HTERT RPE-1 (cell line): ENCODE measurements around the gene GPC5.
"Not testable (repeated sequence)": the region's sequence is repeated elsewhere in the genome, so short reads cannot be mapped to it uniquely, and the experiment has no call there.

Source experiments
- in situ Hi-C: fragments of 300-500 bp; cut with MboI; formaldehyde crosslinking; loops from 4 replicates; pipeline ENCODE4 v1.14.3; 2020; ENCODE audit warnings: low sequenced_read_pairs

Gene GPC5

DNA sequence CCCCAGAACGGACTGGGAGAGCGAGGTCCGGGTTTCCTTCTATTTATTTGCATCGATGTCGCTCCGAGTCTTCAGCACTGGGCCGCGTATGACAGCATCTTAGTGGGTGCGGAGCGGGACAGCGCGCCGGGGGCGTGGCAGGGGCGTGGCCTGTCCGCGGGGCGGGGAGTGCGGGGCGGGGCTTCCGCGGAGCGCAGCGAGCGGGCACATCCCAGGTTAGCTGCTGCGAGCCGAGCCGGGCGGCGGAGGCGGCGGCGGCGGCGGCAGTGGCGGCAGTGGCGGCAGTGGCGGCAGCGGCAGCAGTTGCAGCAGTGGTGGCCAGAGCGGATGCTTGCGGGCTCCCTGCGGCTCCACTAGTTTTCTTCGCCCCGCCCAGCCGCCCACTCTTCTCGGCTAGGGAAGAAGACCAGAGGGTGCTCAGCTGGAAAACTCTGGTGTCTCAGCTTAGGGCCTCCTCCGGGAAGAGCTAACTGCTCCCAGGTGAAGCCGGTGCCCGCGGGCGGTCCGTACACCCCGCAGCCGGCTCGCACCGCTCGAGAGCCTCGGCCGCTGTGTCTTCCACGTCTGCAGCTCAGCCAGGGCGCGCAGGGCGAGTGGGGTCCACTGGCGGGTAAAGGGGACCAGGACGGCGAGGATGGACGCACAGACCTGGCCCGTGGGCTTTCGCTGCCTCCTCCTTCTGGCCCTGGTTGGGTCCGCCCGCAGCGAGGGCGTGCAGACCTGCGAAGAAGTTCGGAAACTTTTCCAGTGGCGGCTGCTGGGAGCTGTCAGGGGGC is at the start of gene GPC5:
GPC5 (plus strand) TSS at position 209 of the 776 bp plus-strand sequence.
- in situ Hi-C loops: no loop called here

DNA sequence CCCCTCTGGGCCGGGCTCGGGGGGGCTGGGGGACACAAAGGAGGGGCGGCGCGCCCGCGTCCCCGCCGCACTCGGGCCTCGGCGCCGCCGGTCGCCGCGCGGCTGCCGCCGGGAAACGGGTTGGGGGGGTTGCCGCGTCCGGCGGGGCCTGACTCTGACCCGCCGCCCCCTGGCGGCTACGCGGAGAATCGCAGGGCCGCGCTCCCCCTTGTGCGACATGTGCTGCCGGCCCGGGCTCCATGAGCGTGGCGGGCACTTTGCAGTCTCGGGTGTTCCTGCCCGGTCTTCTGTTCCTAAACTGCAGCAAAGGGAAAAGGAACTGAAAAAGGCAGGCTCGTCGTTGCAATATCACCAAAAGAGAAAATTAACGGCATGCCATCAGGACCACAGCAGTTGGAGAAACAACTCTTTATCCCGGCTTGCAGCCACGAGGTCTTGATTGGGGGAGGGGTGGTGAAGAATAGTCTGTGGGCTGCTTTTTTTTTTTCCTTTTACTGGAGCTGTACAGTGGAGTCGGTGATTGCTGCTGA is 49.5 kb upstream of the GPC5 start:
- in situ Hi-C loops: no loop called here

DNA sequence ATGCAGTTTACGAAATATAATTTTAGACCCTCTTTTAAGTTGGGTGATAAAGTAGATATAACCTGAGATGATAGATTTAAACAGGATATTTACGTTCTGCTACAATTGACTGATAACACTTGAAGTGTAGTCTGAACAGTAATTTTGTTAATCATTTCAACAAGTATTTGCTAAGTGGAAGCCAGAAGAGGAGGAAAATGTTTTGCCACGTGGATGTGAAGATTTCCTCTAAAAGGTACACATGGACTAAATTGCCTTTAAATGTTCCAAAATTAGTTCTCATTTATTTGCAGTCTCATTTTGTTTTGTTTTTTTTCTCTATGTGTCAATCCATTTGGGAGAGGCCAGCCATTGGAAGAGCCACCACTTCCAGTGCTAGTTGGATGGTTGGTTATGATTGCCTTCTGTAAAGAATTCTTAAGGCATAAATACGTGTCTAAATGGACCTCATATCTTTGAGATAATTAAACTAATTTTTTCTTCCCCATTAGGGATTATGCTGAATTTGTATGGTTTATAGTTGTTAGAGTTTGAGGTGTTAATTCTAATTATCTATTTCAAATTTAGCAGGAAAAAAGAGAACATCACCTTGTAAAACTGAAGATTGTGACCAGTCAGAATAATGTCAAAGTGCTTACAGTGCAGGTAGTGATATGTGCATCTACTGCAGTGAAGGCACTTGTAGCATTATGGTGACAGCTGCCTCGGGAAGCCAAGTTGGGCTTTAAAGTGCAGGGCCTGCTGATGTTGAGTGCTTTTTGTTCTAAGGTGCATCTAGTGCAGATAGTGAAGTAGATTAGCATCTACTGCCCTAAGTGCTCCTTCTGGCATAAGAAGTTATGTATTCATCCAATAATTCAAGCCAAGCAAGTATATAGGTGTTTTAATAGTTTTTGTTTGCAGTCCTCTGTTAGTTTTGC is 48.2 kb upstream of the GPC5 start:
- in situ Hi-C loops: no loop called here

DNA sequence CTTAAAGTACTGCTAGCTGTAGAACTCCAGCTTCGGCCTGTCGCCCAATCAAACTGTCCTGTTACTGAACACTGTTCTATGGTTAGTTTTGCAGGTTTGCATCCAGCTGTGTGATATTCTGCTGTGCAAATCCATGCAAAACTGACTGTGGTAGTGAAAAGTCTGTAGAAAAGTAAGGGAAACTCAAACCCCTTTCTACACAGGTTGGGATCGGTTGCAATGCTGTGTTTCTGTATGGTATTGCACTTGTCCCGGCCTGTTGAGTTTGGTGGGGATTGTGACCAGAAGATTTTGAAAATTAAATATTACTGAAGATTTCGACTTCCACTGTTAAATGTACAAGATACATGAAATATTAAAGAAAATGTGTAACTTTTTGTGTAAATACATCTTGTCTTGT is 47.3 kb upstream of the GPC5 start:
- in situ Hi-C loops: no loop called here

DNA sequence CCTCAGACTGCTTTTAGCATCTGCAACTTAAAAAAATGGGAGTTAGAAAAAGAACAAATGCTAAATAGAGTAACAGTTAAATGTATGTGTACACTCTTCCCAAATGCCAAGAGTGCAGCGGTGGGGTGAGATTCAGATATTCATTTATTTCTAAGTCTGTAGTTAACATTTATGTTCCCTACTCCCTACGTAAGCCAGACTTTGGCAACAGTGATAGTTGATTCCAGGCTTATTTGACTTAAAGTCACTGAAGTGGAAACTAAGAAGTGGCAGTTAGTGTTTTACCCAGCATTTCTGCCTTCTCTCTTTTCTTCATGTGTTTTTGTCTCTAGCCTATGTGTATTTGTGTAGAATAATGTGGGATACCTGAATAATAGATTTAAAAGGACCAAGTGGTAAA is 46.4 kb upstream of the GPC5 start:
- in situ Hi-C loops: no loop called here

DNA sequence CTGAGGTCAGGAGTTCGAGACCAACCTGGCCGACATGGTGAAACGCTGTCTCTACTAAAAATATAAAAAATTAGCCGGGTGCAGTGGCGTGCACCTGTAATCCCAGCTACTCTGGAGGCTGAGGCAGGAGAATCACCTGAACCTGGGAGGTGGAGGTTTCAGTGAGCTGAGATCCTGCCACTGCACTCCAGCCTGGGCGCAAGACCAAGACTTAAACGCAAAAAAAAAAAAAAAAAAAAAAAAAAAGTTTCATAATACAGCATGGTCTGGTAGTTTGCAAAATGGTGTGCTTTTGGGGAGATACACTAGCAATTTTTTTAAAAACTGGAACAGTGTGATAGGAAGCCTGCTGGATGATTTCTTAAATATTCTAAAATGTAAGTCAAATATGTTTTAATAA is 45.5 kb upstream of the GPC5 start:
- in situ Hi-C loops: not testable (repeated sequence)

DNA sequence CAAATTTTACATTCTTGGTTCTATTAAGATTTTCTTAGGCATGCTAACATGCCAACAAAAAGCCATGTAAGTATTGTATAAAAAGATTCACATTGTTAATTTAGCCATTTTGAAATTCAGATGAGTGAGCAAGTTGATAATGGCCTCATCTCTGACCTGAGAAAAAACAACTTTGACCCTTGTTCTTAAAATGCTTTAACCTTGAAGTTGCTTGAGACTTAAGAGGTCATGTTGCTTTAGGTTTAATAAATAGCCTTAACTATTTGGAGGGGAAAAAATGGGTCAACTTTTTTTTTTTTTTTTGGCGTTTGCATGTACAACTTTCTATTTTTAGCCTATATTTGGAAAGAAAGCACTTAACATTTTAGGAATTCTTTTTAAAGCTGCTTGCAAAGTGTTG is 44.9 kb upstream of the GPC5 start:
- in situ Hi-C loops: no loop called here

DNA sequence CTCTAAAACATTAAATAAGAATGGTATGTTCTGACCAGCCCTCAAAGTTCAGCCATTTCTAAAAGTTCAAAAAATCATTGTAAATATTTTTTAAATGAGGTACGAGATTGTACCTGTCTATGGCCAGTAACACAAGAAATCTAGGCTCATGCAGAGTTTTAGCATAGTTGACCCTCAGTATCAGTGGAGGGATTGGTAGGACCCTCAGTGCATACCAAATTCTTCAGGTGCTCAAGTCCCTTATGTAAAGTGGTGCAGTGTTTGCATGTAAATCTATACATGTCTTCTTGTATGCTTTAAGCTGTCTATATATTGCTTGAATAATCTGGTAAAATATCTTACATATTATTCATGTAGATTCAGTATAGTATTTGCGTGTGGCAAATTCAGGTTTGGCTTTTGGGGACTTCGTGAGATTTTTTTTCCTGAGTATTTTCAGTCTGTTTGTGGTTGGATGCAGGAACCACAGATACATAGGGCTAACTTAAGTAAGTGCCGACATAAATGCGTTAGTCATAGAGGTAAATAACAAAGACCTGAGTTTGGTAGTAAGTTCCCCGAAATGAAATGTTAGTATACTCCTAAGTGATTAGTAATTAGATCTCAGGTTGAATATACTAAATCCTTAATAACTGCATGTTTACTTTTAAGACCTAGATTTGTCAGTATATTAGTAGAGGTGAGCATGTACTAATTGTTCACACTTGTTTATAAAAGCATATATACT is 43.2 kb upstream of the GPC5 start:
- in situ Hi-C loops: no loop called here

DNA sequence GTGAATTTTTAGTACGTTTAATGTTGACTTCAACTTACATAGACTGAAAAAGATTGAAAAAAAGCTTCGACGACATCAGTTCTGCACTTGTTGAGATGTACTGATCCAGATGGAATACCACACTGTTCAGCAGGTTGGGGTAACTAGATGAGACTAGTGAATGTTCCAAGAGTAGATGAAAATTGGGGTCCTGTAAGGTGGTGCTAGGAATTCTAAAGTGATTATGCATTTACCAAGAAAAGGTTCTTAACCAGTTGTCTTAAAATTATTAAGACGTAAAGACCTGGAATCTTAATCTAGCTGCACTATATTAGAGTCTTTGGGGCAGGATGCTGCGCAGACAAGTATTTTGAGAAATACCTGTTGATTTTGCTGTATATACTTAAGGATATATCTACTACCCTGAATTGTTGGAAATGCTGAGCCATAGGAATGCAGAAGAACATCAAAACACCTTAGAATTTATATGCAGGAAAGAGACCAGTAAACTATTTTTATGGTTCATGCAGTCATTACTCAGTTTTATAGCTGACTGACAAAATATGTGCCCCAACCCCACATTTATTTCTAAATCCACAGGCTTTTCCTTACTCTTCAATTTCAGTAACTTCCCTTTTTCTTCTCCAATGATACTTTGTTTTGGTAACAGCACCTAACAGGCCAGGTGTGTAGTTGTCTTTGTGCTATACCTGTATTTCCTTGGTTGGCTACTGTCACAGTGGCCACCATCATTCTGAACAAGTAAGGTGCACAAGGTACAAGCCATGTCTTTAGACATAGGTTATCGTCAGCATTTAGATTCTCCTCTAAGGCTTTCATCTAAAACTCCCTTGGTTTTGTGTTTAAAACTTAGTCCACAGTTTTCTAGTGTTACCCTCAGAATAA is 42.4 kb upstream of the GPC5 start:
- in situ Hi-C loops: no loop called here

DNA sequence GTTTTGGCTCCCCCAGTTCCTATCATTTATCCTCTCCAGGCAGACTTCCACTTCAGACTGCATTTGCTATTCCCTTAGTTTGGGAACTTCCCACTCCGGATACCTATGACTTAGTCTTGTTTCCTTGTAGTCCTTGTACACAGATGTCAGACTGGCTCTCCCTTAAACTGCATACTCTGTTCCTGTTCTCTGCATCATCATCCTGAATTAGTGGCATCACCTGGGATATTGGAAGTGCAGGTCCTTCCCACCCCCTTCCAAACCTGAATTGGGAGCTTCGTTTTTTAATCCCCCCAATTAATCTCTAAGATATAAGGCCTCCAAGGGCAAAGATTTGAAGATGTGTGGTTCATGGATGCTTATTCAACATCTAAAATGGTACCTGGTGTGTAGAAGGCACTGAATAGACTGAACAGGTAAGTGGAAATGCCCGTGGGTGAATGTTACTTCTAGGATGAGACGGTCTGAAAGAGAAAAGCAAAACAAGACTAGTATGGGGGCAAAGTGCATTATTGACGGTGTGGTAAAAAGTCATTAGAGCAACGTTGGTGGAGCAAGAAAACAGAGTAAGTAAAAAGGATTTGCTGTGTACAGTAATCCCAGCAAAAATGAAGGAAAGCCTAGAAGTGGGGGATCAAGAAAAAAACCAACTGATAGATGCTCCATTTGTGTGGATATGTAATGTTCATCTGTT is 41.4 kb upstream of the GPC5 start:
- in situ Hi-C loops: no loop called here

DNA sequence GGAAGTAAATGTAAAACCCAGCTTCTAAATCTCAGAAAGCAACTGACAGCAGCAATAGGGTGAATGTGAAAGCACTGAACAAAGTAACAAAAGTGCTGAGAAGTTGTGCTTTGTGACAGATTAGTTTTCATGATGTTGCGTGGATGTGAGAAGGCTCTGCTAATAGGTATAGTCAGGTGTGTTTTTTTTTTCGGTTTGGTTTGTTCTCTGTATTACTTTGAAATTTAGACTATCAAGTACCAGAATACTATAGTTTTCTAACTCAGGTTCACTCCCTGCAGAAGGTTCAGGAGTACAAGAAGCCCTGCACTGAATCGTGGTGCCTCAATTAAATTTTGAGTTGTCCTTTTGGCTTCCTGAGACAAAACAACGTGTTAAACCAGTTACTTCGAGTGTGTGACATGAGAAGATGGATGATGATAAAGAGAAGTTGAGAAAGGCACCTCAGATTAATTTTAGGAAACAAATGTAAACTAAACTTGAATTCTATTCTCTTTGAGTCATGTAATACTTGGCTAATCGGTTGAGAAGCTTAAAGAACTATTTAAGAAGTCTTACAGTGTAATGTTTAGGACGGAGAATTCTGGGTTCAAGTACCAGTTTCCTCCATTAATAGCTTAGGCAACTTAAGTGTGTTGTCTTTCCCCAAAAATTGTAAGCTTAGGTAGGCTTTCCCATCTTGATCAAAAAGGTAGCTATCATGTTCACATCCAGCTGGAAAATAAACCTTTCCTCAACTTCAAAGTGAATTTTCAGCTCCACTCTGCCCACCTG is 40.6 kb upstream of the GPC5 start:
- in situ Hi-C loops: no loop called here

DNA sequence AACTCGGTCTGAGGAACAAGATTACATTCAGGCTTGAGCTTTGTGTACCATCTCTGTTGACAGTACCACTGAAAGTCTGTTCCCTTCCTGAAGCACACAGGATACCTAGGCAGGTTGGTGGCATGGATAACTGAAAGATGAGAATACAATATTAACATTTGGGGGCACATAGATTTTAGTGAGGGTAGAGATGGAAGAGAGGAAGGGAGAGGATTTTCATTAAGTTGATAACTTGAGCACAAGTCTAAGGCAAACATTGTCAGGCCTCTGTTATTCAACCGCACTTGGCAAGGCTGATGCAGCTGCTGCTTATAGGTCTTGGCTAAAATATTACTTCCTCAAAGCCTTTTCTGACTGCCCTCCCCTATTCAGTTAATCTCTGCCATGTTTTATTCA is 40.0 kb upstream of the GPC5 start:
- in situ Hi-C loops: no loop called here

DNA sequence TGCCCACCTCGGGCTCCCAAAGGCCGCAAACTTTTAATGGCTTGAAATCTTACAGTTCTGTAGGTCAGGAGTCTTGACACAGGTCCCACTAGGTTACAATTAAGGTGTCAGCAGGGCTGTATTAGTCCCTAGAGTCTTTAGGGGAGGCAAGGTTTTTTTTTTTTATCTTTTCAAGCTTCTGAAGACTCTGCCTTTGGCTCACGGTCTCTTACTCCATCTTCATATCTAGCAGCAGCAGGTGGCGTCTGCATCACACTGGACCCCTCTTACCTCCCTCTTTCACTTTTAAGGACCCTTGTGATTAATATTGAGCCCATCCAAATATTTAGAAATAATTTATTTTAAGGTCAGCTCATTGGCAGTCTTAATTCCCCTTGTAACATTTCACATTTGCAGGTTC is 39.3 kb upstream of the GPC5 start:
- in situ Hi-C loops: no loop called here

DNA sequence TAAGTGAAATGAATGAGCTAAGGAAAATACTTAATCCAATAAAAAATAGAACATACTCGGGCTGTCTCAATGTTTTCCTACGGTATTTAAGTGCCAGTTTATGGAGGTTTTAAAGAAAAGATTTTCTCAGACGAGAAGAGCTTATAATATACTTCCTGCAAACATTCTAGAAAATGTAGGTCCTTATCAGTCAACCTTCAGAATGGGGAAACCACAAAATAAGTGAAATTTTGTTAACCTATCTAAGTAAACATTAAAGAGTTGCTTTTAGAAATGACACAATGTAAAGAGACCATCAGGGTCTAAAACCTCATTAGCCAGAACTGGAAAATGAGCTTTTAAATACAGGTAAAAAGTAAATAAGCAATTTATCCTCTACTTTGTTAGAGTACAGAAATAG is 38.8 kb upstream of the GPC5 start:
- in situ Hi-C loops: no loop called here

DNA sequence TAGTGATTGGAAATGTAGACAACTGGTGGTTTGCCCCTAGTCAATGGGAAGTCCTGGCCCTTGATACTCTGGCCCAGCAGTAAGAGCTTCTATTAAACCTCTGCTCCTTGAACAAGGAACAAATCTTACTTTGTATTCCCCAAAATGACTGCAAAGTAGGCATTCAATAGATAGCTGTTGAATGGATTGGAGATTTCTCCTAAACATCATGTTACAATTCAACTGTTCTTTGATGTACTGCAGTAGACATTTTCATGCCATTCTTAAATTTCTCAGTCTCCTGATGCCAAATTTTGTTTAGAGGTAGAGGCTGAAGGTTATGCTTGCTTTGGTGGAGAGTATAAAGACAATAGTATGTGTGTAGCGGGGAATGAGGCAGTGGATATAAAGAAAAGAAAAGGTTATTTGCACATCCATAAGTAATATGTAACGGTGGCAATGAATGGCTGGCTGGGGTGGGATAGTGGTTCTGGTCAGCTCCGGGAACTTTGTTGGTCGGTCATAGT is 38.1 kb upstream of the GPC5 start:
- in situ Hi-C loops: no loop called here

DNA sequence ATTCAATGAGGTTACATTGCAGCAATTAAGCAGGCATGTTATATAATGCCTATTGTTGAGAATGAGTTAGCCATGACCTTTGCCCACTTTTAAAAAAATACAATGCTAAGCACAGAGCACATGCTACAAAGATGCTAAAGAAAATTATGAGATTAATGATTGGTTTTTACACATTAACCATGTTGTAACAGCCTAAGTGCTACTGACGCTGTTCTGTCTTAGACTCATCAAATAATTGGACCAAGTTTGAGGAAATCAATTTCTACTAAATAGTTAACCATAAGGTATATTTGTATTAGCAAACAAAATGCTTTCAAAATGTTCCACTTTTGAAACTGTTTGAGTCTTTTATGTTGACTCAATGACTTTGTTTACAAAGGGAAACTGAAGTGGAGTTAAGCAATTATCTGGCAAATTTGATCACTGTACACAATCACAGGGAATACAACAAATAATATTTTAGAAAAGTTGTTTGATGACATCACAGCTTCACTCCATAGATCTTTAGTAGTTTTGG is 36.6 kb upstream of the GPC5 start:
- in situ Hi-C loops: no loop called here

DNA sequence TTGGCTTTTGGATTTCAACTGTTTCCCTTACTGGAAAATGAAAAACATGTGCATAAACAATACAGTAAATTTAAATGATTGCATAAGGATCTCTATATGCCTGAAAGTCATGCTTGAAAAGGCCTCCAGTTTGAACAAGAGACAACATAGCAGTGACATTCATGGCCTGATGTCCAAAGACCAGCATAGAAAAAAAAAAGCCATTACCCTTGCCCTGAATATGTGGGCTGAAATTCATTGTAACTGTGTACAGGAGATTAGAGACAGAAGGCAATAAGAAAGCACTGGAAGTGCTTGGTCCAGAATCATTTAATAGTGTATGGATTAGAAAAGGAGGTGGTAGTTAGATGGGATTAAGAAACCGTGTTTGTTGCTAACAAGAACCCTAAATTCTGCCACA is 35.5 kb upstream of the GPC5 start:
- in situ Hi-C loops: no loop called here

DNA sequence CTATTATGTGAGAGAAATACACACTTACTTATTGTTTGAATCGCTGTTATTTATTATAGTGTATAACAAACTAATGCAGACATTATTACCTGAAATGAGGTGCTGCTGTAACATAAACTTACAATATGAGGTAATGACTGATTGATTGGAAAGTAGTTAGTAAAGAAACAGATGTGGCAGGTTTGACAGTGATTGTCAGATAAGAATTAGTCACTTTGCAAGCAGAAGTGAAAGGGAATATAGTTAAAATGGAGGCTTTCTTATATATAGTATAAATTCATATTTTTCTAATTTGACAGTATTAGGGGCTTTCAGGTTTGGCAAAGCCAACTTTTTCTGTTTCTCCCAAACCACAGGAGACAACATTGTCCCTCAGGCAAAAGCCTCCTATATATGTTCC is 30.3 kb upstream of the GPC5 start:
- in situ Hi-C loops: no loop called here
